Measurements from ENCODE around the gene FRYL. TPM values are rescaled to one million over a fixed set of nuclear protein-coding genes. Genes with fewer than 3 reads are reported as not detected.
A peak's percentile ranks its signal among the peaks of the same experiment; 100 is the strongest.

FRYL gene
- total RNA-seq, 1 experiment from 2014 or later: 43.1 TPM

- DNase-seq (ENCODE audit: low spot score): no peak
- Histone ChIP-seq H3K4me1 (ENCODE audit: insufficient read depth, low read length, poor library complexity, severe bottlenecking) (no peaks in the 10 kb centered on the region), H3K4me3 (ENCODE audit: low read depth, low read length, poor library complexity, severe bottlenecking) (no peak overlapping the region), H3K27me3 (replicated peaks; ENCODE audit: insufficient read depth, low read depth, low read length, poor library complexity) (no peaks in the 10 kb centered on the region), H3K27ac (ENCODE audit: low read depth, low read length, poor library complexity, severe bottlenecking) (no peak overlapping the region), H3K36me3 (ENCODE audit: insufficient read depth, low read length, poor library complexity, severe bottlenecking) (no peaks in the 10 kb centered on the region), H3K9me3 (ENCODE audit: low read depth, low read length, poor library complexity, severe bottlenecking) (no peaks in the 10 kb centered on the region)
- ChIA-PET POLR2A (ENCODE audit: low non-redundant PET) (no interaction called here), CTCF (no interaction called here)
- intact Hi-C loops (cut with micrococcal nuclease; ENCODE audit: unreplicated experiment): no loop called here
- TF ChIP-seq EZH2 (IDR thresholded peaks at IDR 0.05; ENCODE audit: borderline replicate concordance, low read depth, low read length, poor library complexity, severe bottlenecking): no peak
- TF ChIP-seq CTCF (conservative IDR thresholded peaks at IDR 0.05; ENCODE audit: low read depth, low read length): no peak
- BruUV-seq (replicated peaks): no TSS peak
Measured at GRCh38 chr4:48661391-48661790, 118.7 kb downstream of the FRYL start.

GRCh38 chr4:48660347-48660746, 119.7 kb downstream of the FRYL start:
- Histone ChIP-seq H3K27me3 (replicated peaks; ENCODE audit: insufficient read depth, low read depth, low read length, poor library complexity) (no peaks in the 10 kb centered on the region), H3K9me3 (ENCODE audit: low read depth, low read length, poor library complexity, severe bottlenecking) (no peaks in the 10 kb centered on the region), H3K4me3 (ENCODE audit: low read depth, low read length, poor library complexity, severe bottlenecking) (no peak overlapping the region), H3K27ac (ENCODE audit: low read depth, low read length, poor library complexity, severe bottlenecking) (no peak overlapping the region), H3K4me1 (ENCODE audit: insufficient read depth, low read length, poor library complexity, severe bottlenecking) (no peaks in the 10 kb centered on the region), H3K36me3 (ENCODE audit: insufficient read depth, low read length, poor library complexity, severe bottlenecking) (no peaks in the 10 kb centered on the region)
- no TSS peak for BruUV-seq (replicated peaks)
- DNase-seq (ENCODE audit: low spot score): no peak
- POLR2A ChIA-PET (ENCODE audit: low non-redundant PET): no interaction called here
- TF ChIP-seq CTCF (conservative IDR thresholded peaks at IDR 0.05; ENCODE audit: low read depth, low read length): no peak
- TF ChIP-seq EZH2 (IDR thresholded peaks at IDR 0.05; ENCODE audit: borderline replicate concordance, low read depth, low read length, poor library complexity, severe bottlenecking): no peak
- CTCF ChIA-PET: no interaction called here
- intact Hi-C loops (cut with micrococcal nuclease; ENCODE audit: unreplicated experiment): no loop called here

- ChIA-PET POLR2A (ENCODE audit: low non-redundant PET) (no interaction called here), CTCF (no interaction called here)
- H3K27ac ChIP-seq (ENCODE audit: low read depth, low read length, poor library complexity, severe bottlenecking): peak overlapping the region; percentile 26
- TF ChIP-seq CTCF (conservative IDR thresholded peaks at IDR 0.05; ENCODE audit: low read depth, low read length): no peak
- no peak for TF ChIP-seq EZH2 (IDR thresholded peaks at IDR 0.05; ENCODE audit: borderline replicate concordance, low read depth, low read length, poor library complexity, severe bottlenecking)
- intact Hi-C loops (cut with micrococcal nuclease; ENCODE audit: unreplicated experiment): no loop called here
- peak; percentile 22 for DNase-seq (ENCODE audit: low spot score)
- H3K27me3 ChIP-seq (replicated peaks; ENCODE audit: insufficient read depth, low read depth, low read length, poor library complexity): no peaks in the 10 kb centered on the region
- H3K4me3 ChIP-seq (ENCODE audit: low read depth, low read length, poor library complexity, severe bottlenecking): no peak overlapping the region
- no peaks in the 10 kb centered on the region for H3K36me3 ChIP-seq (ENCODE audit: insufficient read depth, low read length, poor library complexity, severe bottlenecking)
- peaks cover 45% of the 10 kb centered on the region for H3K4me1 ChIP-seq (ENCODE audit: insufficient read depth, low read length, poor library complexity, severe bottlenecking)
- H3K9me3 ChIP-seq (ENCODE audit: low read depth, low read length, poor library complexity, severe bottlenecking): no peaks in the 10 kb centered on the region
- BruUV-seq (replicated peaks): no TSS peak
Measured at GRCh38 chr4:48654015-48654664, 125.9 kb downstream of the FRYL start.

Measured in A673 (cell line).